Mucosa of rectum (tissue), 2 donors: Measurements from ENCODE around the gene MAGEB4.

ENCODE experiments used
- H3K27ac ChIP-seq, 2 donors: one replicate each; pipeline ENCODE4 v1.7.0; 2013; ENCODE audit warnings: inconsistent platforms in 2 of 2, low read depth in 2 of 2, low read length in 2 of 2
- H3K27me3 ChIP-seq, 2 donors: one replicate each; pipeline ENCODE4 v1.7.0; 2013; ENCODE audit warnings: low read length in 2 of 2; ENCODE audit not compliant: control insufficient read depth in 2 of 2, insufficient read depth in 2 of 2
- H3K36me3 ChIP-seq, 2 donors: one replicate each; pipeline ENCODE4 v1.7.0; 2013; ENCODE audit warnings: low read length in 2 of 2; ENCODE audit not compliant: control insufficient read depth in 2 of 2, insufficient read depth in 2 of 2
- H3K4me1 ChIP-seq, 2 donors: one replicate each; pipeline ENCODE4 v1.7.0; 2013; ENCODE audit warnings: low read length in 2 of 2, mild to moderate bottlenecking in 1 of 2; ENCODE audit not compliant: control insufficient read depth in 2 of 2, insufficient read depth in 2 of 2
- H3K4me3 ChIP-seq, 2 donors: one replicate each; pipeline ENCODE4 v1.7.0; 2013; ENCODE audit warnings: low read length in 2 of 2
- H3K9ac ChIP-seq, 2 donors: one replicate each; pipeline ENCODE4 v1.7.0; 2013; ENCODE audit warnings: low read length in 2 of 2, low read depth in 1 of 2, mild to moderate bottlenecking in 1 of 2
- H3K9me3 ChIP-seq, 2 donors: one replicate each; pipeline ENCODE4 v1.7.0; 2013; ENCODE audit warnings: low read length in 2 of 2; ENCODE audit not compliant: control insufficient read depth in 2 of 2
- donor health status: healthy.
- donor health status: Normal muscosa, but diverticular disease.

MAGEB4 gene

GRCh38 chrX:30280428-30280827, 38.6 kb downstream of the MAGEB4 start:
- no peak overlapping the region for H3K9ac ChIP-seq
- no peaks in the 10 kb centered on the region for H3K27me3 ChIP-seq
- H3K4me1 ChIP-seq, result no peaks in the 10 kb centered on the region
- no peak overlapping the region for H3K4me3 ChIP-seq
- H3K27ac ChIP-seq, result no peak overlapping the region
- H3K36me3 ChIP-seq, result no peaks in the 10 kb centered on the region
- no peaks in the 10 kb centered on the region for H3K9me3 ChIP-seq

GRCh38 chrX:30282527-30282926, 40.7 kb downstream of the MAGEB4 start:
- Histone ChIP-seq H3K9me3 (no peaks in the 10 kb centered on the region), H3K4me3 (no peak overlapping the region), H3K27ac (no peak overlapping the region)

GRCh38 chrX:30283456-30284200, 41.8 kb downstream of the MAGEB4 start:
- Histone ChIP-seq H3K4me3 (no peak overlapping the region), H3K4me1 (no peaks in the 10 kb centered on the region), H3K9ac (no peak overlapping the region), H3K36me3 (no peaks in the 10 kb centered on the region), H3K27me3 (no peaks in the 10 kb centered on the region), H3K9me3 (no peaks in the 10 kb centered on the region), H3K27ac (no peak overlapping the region)

More at GRCh38 chrX:30282527-30282926, 40.7 kb downstream of the MAGEB4 start:
- H3K4me1 ChIP-seq, result no peaks in the 10 kb centered on the region
- H3K27me3 ChIP-seq, result no peaks in the 10 kb centered on the region
- H3K9ac ChIP-seq, result no peak overlapping the region
- H3K36me3 ChIP-seq, result no peaks in the 10 kb centered on the region
